GM18907 (cell line): ENCODE measurements around the gene ANOS1.
"Not testable (repeated sequence)": the region's sequence is repeated elsewhere in the genome, so short reads cannot be mapped to it uniquely, and the experiment has no call there.

Experiments
- ATAC-seq: cut with Tn5 transposase; IDR thresholded peaks from one replicate; pipeline ENCODE4 v1.9.1; 2021; ENCODE audit warnings: mild to moderate bottlenecking, moderate library complexity; ENCODE audit not compliant: unreplicated experiment

Gene ANOS1

GRCh38 chrX:8635812-8636211 lies 96.1 kb downstream of the ANOS1 start:
- ATAC-seq = no peak

GRCh38 chrX:8632924-8633323 lies 99.0 kb downstream of the ANOS1 start:
- ATAC-seq = no peak

- ATAC-seq = no peak
Measured at GRCh38 chrX:8629871-8630270, 102.1 kb downstream of the ANOS1 start.

- ATAC-seq = no peak
Measured at GRCh38 chrX:8627796-8628195, 104.1 kb downstream of the ANOS1 start.

- no peak for ATAC-seq
Measured at GRCh38 chrX:8607326-8607725, 124.6 kb downstream of the ANOS1 start.

- no peak for ATAC-seq
Measured at GRCh38 chrX:8604131-8604530, 127.8 kb downstream of the ANOS1 start.

- no peak for ATAC-seq
Measured at GRCh38 chrX:8591501-8591900, 140.4 kb downstream of the ANOS1 start.

- no peak for ATAC-seq
Measured at GRCh38 chrX:8586953-8587352, 145.0 kb downstream of the ANOS1 start.

- no peak for ATAC-seq
Measured at GRCh38 chrX:8579602-8580001, 152.3 kb downstream of the ANOS1 start.

- no peak for ATAC-seq
Measured at GRCh38 chrX:8576821-8577220, 155.1 kb downstream of the ANOS1 start.

GRCh38 chrX:8565729-8566128 lies 166.2 kb downstream of the ANOS1 start:
- ATAC-seq = no peak

GRCh38 chrX:8548446-8548845 lies 183.5 kb downstream of the ANOS1 start:
- ATAC-seq = no peak

- no peak for ATAC-seq
Measured at GRCh38 chrX:8546715-8547114, 185.2 kb downstream of the ANOS1 start.

- no peak for ATAC-seq
Measured at GRCh38 chrX:8520791-8521190, 211.1 kb downstream of the ANOS1 start.

GRCh38 chrX:8520178-8520577 lies 211.8 kb downstream of the ANOS1 start:
- no peak for ATAC-seq

- no peak for ATAC-seq
Measured at GRCh38 chrX:8504451-8504850, 227.5 kb downstream of the ANOS1 start.

- not testable (repeated sequence) for ATAC-seq
Measured at GRCh38 chrX:8502101-8502500, 229.8 kb downstream of the ANOS1 start.

GRCh38 chrX:8500203-8500602 lies 231.7 kb downstream of the ANOS1 start:
- no peak for ATAC-seq

GRCh38 chrX:8495036-8495435 lies 236.9 kb downstream of the ANOS1 start:
- not testable (repeated sequence) for ATAC-seq

GRCh38 chrX:8484360-8484949 lies 247.5 kb downstream of the ANOS1 start:
- no peak for ATAC-seq
